Activated naive CD4-positive, alpha-beta T cell treated with anti-CD3 and anti-CD28 coated beads, Interleukin-2, amount 10 ng/mL, durations not matched to agents 7 days and 5 days (primary cell): ENCODE measurements around the gene RABGGTB.
"Not testable (repeated sequence)": the region's sequence is repeated elsewhere in the genome, so short reads cannot be mapped to it uniquely, and the experiment has no call there.

Experiments used
- CTCF ChIA-PET: fragments of 350-600 bp; sonication (Branson Sonifier 250); formaldehyde crosslinking; loops from one replicate; lab custom pipeline; 2021; ENCODE audit warnings: antibody characterized with exemption; lab: Charles Lee
- DNase-seq: peaks from one replicate; pipeline ENCODE4 v3.0.0-alpha.2; 2020
- H3K27ac Mint-ChIP-seq: one replicate; pipeline ENCODE4 v1.8.0; 2021; ENCODE audit warnings: mild to moderate bottlenecking, moderate library complexity, mixed read lengths
- H3K27me3 Mint-ChIP-seq: one replicate; pipeline ENCODE4 v1.8.0; 2021; ENCODE audit warnings: mild to moderate bottlenecking, mixed read lengths
- H3K36me3 Mint-ChIP-seq: one replicate; pipeline ENCODE4 v1.8.0; 2021; ENCODE audit warnings: mixed read lengths
- H3K4me1 Mint-ChIP-seq: one replicate; pipeline ENCODE4 v1.8.0; 2021; ENCODE audit warnings: mixed read lengths
- H3K4me3 Mint-ChIP-seq: one replicate; pipeline ENCODE4 v1.8.0; 2021; ENCODE audit warnings: mild to moderate bottlenecking, moderate library complexity, mixed read lengths
- H3K9me3 Mint-ChIP-seq: one replicate; pipeline ENCODE4 v1.8.0; 2021; ENCODE audit warnings: mixed read lengths

RABGGTB gene

DNA sequence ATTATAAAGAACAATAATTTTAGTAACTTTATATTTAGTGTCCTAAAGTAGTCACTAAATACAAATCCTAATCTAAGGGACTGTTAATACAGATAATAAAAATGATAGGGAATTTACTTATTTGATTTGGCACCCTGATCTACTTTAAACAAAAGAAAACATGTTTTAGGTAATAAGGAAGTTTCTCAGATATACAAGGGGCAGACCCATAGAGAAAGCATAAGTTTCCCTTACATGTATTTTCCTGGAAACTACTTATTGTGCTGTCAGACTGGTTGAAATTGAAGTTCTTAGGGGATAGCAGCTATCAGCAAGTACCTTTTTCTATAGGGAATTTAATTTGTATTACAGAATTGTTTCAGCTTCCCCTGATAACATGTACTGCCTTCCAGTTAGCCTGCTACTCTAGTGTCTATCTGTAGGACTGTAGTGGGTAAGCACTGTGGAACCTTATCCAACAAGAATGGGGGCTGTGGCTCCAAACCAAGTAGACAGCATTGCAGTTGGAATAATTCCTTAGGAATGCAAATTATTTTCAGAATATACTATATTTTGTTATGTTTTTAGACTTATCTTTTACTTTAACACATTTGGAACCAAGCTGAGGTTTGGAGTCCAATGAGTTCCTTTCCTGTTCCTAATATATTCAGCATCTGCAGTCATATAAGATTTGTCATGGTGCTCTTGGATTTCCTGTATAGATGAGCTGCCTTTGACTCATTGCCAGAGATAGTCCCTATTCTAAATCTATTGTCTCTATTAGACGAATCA lies 25.3 kb downstream of the RABGGTB start:
- no peaks in the 10 kb centered on the region for H3K4me1 Mint-ChIP-seq
- no peaks in the 10 kb centered on the region for H3K36me3 Mint-ChIP-seq
- no peaks in the 10 kb centered on the region for H3K9me3 Mint-ChIP-seq
- H3K27ac Mint-ChIP-seq: no peak overlapping the region
- DNase-seq: no peak
- H3K4me3 Mint-ChIP-seq: no peak overlapping the region
- H3K27me3 Mint-ChIP-seq: no peaks in the 10 kb centered on the region
- CTCF ChIA-PET: no interaction called here

GRCh38 chr1:75812065-75812464 lies 26.0 kb downstream of the RABGGTB start:
- Mint-ChIP-seq H3K27ac (no peak overlapping the region), H3K4me1 (no peaks in the 10 kb centered on the region), H3K36me3 (no peaks in the 10 kb centered on the region), H3K27me3 (no peaks in the 10 kb centered on the region), H3K9me3 (no peaks in the 10 kb centered on the region), H3K4me3 (no peak overlapping the region)
- CTCF ChIA-PET: no interaction called here
- no peak for DNase-seq

GRCh38 chr1:75823596-75823995 lies 37.5 kb downstream of the RABGGTB start:
- H3K36me3 Mint-ChIP-seq, H3K4me1 Mint-ChIP-seq, H3K4me3 Mint-ChIP-seq, H3K27me3 Mint-ChIP-seq, H3K9me3 Mint-ChIP-seq, CTCF ChIA-PET, H3K27ac Mint-ChIP-seq, DNase-seq: not testable (repeated sequence)

- no peak overlapping the region for H3K4me3 Mint-ChIP-seq
- no peak overlapping the region for H3K27ac Mint-ChIP-seq
- no peaks in the 10 kb centered on the region for H3K36me3 Mint-ChIP-seq
- CTCF ChIA-PET: no interaction called here
- no peaks in the 10 kb centered on the region for H3K27me3 Mint-ChIP-seq
- peaks cover 2% of the 10 kb centered on the region for H3K9me3 Mint-ChIP-seq
- H3K4me1 Mint-ChIP-seq: no peaks in the 10 kb centered on the region
- DNase-seq: no peak
These were observed 50.6 kb downstream of the RABGGTB start for GRCh38 chr1:75836528-75837100.

DNA sequence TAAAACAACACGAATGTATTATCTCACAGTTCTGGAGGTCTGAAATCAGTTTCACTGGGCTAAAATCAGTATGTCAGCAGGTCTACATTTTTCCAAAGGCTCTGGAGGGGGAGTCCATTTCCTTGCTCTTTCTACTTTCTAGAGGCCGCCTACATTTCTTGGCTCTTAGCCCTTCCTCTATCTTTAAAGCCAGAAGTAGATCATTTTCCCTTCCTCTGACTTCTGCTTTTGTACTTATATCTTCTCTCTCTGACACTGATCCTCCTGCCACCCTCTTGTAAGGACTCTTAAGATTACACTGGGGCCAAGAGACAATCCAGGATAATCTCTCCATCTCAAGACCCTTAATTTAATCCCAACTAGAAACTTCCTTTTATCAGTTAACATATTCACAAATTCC lies 52.0 kb downstream of the RABGGTB start:
- H3K27me3 Mint-ChIP-seq: no peaks in the 10 kb centered on the region
- no peaks in the 10 kb centered on the region for H3K4me1 Mint-ChIP-seq
- CTCF ChIA-PET: no interaction called here
- H3K4me3 Mint-ChIP-seq: no peak overlapping the region
- H3K27ac Mint-ChIP-seq: no peak overlapping the region
- peaks cover 2% of the 10 kb centered on the region for H3K9me3 Mint-ChIP-seq
- DNase-seq: no peak
- H3K36me3 Mint-ChIP-seq: no peaks in the 10 kb centered on the region

GRCh38 chr1:75841421-75841820 lies 55.4 kb downstream of the RABGGTB start:
- Mint-ChIP-seq H3K4me3 (no peak overlapping the region), H3K27ac (no peak overlapping the region), H3K9me3 (no peaks in the 10 kb centered on the region), H3K4me1 (no peaks in the 10 kb centered on the region), H3K36me3 (no peaks in the 10 kb centered on the region), H3K27me3 (no peaks in the 10 kb centered on the region)
- CTCF ChIA-PET: no interaction called here
- no peak for DNase-seq
